ENCODE measurements around the gene IRX4. TPM values are rescaled to one million over a fixed set of nuclear protein-coding genes. Genes with fewer than 3 reads are reported as not detected.

Gene IRX4
- total RNA-seq, 2 donors from 2014 or later = not detected

DNA sequence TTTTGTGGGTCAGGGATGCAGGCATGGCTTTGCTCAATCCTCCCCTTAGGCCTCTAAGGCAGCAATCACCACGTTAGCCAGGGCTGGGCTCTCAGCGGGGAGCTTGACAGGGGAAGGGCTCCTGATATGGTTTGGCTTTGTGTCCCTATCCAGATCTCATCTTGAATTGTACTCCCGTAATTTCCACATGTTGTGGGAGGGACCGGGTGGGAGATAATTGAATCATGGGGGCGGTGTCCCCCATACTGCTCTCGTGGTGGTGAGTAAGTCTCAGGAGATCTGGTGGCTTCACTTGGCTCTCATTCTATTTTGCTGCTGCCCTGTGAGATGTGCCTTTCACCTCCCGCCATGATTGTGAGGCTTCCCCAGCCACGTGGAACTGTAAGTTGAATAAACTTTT is 11.5 kb upstream of the IRX4 start:
- H3K4me1 ChIP-seq = no peaks in the 10 kb centered on the region
- intact Hi-C loops (cut with DNase I) = no loop called here
- ATAC-seq (no peak), DNase-seq (no peak)
- 46 to 55% methylated on average over 8 of the region's 8 CpGs for WGBS, 2 donors
- H3K4me3 ChIP-seq = no peak overlapping the region
- no peaks in the 10 kb centered on the region for H3K9me3 ChIP-seq
- no peak overlapping the region for H3K27ac ChIP-seq
- no peaks in the 10 kb centered on the region for H3K27me3 ChIP-seq
- H3K36me3 ChIP-seq (replicated peaks in 1 of 2; ENCODE audit: insufficient read depth in 1 of 2, low read depth in 2 of 2) = no peaks in the 10 kb centered on the region
- TF ChIP-seq POLR2A (IDR thresholded peaks at IDR 0.05) (no peak), CTCF (IDR thresholded peaks at IDR 0.05) (no peak)

- intact Hi-C loops (cut with DNase I) = no loop called here
- WGBS, 2 donors = 50 to 54% methylated on average over 10 of the region's 10 CpGs
- Histone ChIP-seq H3K4me1 (no peaks in the 10 kb centered on the region), H3K27ac (no peak overlapping the region), H3K4me3 (no peak overlapping the region), H3K9me3 (no peaks in the 10 kb centered on the region), H3K36me3 (replicated peaks in 1 of 2; ENCODE audit: insufficient read depth in 1 of 2, low read depth in 2 of 2) (no peaks in the 10 kb centered on the region), H3K27me3 (no peaks in the 10 kb centered on the region)
- TF ChIP-seq CTCF (IDR thresholded peaks at IDR 0.05) = no peak
- ATAC-seq = no peak
- no peak for DNase-seq
These were observed 11.0 kb upstream of the IRX4 start for GRCh38 chr5:1893754-1894153.

DNA sequence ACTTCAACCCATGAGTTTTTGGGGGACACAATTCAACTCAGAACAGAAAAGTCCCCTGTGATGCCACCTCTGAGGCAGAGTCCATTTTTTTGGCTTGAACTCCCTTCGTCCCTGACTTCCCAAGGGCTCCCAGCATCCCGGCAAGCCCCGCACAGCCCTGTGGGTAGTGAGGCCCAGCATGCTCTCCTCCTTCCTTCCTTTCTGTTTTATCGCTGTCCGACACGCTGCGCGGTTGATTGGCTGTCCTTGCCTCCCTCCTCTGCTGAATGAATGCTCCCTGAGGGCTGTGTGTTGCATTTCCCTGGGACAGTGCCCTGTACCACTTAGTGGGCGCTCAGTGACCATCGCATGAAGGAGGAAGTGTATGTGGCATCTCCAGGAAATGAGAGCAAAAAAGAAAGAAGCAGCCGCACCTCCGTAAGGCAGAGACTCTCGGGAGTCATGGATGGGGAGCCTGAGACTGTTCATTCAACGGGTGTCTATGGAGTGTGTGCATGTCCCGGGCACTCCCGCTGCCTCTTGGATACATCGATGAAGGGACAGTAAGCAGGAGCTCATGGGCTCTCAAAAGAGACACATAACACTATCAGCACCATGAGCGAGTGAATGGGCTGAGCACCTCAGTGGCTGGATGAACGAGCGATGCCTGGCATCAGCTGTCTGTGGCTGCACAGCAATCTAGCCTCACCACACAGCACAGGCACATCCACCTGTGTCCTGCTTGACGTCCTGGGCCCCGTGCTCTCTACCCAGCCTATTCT is 10.1 kb upstream of the IRX4 start:
- intact Hi-C loops (cut with DNase I) = no loop called here
- ATAC-seq (no peak), DNase-seq (no peak)
- Histone ChIP-seq H3K4me3 (no peak overlapping the region), H3K36me3 (replicated peaks in 1 of 2; ENCODE audit: insufficient read depth in 1 of 2, low read depth in 2 of 2) (no peaks in the 10 kb centered on the region), H3K27me3 (no peaks in the 10 kb centered on the region), H3K9me3 (no peaks in the 10 kb centered on the region), H3K4me1 (no peaks in the 10 kb centered on the region), H3K27ac (no peak overlapping the region)
- TF ChIP-seq POLR2A (IDR thresholded peaks at IDR 0.05) (no peak), CTCF (IDR thresholded peaks at IDR 0.05) (no peak)
- 67 to 83% methylated on average over 10 to 22 of the region's 22 CpGs for WGBS, 2 donors

DNA sequence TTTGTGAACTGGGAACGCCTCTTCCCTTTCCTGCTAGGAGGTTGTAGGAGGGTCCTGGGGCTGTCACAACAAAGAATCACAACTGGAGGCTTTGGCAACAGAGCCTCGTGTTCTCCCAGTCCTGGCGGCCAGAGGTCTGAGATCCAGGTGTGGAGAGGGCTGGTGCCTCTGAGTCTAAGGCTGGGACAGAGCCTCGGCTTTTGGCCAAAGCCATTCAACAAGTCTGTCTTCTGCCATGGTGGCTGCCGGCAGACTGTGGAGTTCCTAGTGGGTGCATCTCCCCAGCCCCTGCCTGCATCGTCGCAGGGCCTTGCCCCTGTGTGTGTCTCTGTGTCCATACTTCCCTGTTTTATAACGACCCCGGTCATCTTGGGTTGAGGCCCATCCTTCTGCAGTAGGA is 9.5 kb upstream of the IRX4 start:
- intact Hi-C loops (cut with DNase I) = no loop called here
- Histone ChIP-seq H3K36me3 (replicated peaks in 1 of 2; ENCODE audit: insufficient read depth in 1 of 2, low read depth in 2 of 2) (no peaks in the 10 kb centered on the region), H3K9me3 (no peaks in the 10 kb centered on the region), H3K27me3 (no peaks in the 10 kb centered on the region), H3K4me1 (peaks cover 3% of the 10 kb centered on the region), H3K4me3 (no peak overlapping the region), H3K27ac (no peak overlapping the region)
- no peak for TF ChIP-seq CTCF (IDR thresholded peaks at IDR 0.05)
- no peak for TF ChIP-seq POLR2A (IDR thresholded peaks at IDR 0.05)
- ATAC-seq = no peak
- no peak for DNase-seq
- 51 to 60% methylated on average over 5 to 9 of the region's 9 CpGs for WGBS, 2 donors

DNA sequence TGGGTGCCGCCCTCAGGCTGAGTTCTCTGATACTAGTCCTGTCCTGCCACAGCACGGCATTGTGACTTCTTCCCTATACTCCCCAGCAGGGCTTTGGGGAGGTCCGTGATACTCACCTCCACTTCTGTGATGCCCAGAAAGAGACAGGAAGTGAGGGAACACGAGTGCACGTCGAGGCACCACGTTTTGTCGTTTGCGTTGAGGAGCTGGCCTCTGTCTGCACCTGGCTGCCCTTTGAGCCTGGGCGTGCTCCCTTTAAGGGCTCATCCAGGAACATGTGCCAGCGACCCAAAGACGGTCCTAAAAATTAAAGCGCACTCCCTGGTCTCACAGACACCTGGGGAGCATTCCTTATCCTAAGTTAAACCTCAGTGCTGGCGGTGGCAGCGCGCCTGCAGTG is 8.7 kb upstream of the IRX4 start:
- TF ChIP-seq POLR2A (IDR thresholded peaks at IDR 0.05) = no peak
- TF ChIP-seq CTCF (IDR thresholded peaks at IDR 0.05) = no peak
- no peaks in the 10 kb centered on the region for H3K27me3 ChIP-seq
- 48 to 56% methylated on average over 16 of the region's 16 CpGs for WGBS, 2 donors

More for the DNA sequence above, 8.7 kb upstream of the IRX4 start:
- no peak for DNase-seq
- H3K9me3 ChIP-seq = no peaks in the 10 kb centered on the region
- intact Hi-C loops (cut with DNase I) = no loop called here
- no peak overlapping the region for H3K27ac ChIP-seq
- ATAC-seq = no peak
- no peaks in the 10 kb centered on the region for H3K36me3 ChIP-seq (replicated peaks in 1 of 2; ENCODE audit: insufficient read depth in 1 of 2, low read depth in 2 of 2)
- H3K4me3 ChIP-seq = no peak overlapping the region
- H3K4me1 ChIP-seq = peaks cover 5% of the 10 kb centered on the region
